Activated CD8-positive, alpha-beta memory T cell treated with anti-CD3 and anti-CD28 coated beads, Interleukin-2, amount 50 U/mL, for 24 hours (primary cell): ENCODE results near the gene NR1D1.

ENCODE experiments used
- DNase-seq: peaks from one replicate; pipeline ENCODE4 v3.0.0-alpha.2; 2020; ENCODE audit errors: extremely low read depth

NR1D1 gene

DNA sequence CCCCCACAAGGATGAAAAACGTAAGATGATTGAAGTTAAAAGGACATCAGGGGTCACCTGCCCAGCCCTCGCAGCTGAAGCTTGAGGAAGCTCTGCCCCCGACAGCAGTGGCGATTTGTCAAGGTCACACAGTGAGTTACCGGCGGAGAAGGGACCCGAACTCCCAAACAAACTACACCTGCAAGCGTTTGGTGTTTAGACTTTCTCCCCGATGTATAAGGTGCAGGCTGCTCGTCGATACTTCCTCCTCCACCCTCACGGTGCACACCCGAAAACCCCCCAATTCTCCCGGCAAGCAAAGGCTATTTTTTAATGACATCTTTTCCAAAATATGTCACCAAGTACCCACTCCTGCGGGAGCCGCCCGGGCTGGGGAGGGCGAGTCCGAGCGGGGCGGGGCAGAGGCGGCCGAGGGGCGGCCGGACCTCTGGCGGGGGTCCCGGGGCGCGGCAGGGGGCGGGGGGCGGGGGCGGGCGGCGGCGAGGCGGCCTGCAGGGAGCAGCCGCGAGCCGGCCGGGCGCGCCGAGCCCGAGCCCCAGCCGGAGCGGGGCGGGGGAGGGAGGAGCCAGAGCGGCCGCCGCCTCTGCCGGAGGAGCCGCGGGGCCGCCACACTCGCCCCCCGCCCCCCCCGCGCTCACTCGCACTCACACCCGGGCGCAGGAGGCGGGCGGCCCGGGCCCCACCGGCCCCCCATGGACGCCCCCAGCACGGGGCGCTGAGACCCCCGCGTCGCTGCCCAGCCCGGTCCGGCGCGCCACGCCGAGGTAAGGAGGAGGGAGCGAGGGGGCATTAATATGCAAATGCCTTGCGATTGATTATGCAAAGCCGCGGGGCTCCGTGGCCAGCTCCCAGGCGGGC is 37.8 kb downstream of the NR1D1 start, which contains the start of gene THRA:
TSS of gene THRA (plus strand) at position 637 of the 858 bp plus-strand sequence. CDS start 11,524 bp downstream, outside the sequence.
- DNase-seq = no peak

DNA sequence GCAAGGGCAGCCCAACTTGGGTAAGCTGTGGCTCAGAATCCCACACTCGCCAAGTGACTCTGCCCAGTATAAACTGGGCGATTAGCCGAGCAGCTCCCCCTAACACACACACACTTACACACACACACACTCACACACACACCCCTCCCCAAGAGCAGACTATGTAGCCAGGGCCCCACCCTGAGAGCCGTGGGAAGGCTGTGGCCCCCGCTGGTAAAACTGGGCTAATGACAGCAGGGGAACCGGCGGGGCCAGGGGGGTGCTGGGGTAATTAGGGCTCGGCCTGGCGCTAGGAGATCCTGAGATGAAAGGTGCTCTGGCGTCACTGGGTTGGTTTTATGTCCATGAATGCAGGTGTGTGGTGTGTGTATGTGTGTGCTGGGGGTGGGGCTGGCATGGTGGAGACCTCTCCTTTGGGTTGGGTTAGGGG is 38.8 kb downstream of the NR1D1 start:
- no peak for DNase-seq

DNA sequence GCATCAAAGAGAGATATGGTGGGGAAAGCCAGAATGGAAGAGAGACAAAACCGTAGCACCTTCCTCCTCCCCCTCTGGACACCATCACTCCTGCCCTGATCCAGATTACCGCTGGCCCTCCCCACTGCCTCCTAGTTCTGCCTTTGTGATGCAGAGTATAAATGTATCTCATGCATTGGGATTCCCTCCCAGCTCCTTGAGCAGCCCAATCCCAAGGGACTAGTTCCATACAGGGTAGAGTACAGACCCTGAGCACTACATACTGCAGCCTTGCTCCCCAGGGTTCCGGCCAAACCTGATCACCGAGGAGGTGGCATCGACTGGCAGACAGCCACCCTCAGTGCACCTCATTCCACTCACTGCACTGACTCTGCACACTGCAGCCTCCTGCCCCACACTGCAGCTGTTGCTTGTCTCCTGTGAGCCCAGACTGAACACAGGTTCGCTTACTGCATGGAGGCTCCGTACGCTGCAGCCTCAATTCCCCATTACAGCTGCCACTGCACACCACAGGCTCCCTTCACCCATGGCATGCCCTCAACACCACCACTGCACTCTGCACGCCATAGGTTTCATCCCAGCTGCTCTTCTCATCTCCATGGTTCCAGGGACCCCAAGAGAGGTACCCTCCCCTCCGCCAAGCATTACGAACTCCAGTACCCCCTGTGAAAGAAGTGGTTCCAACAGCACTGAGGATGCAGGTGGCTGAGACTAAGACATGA is 39.3 kb downstream of the NR1D1 start:
- DNase-seq = no peak

DNA sequence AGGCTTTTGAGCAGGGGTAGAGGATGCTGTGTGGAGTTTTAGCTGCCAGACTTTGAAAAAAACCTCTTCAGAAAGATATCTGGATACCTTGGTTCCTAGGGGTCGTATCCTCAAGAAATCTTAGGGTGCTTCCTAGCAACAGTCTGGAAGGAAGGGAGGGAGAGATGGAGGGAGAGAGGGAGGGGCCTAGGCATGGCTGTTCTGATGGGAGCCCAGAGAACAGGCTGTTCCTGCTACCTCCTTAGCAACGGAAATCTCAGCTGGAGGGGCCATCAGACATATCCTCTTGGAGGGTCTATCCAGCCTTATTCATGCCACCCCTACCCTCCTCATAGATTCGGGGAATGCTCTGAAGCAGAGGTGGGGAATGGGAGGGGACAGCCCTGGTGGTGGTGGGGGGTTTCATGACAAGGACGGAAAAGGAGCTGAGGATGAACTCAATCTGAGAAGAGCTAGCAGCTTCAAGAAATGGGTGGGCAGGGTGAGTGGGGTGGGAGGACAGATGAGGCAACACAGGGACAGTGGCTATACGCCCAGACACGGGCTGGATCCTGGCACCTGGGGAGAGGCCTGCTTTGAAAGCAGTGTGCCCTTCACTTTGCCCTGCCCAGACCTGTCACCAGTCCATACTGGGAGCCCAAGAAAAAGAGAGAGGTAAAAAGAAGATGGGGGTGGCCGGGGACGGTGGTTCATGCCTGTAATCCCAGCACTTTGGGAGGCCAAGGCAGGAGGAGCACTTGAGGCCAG is 40.5 kb downstream of the NR1D1 start:
- no peak for DNase-seq

DNA sequence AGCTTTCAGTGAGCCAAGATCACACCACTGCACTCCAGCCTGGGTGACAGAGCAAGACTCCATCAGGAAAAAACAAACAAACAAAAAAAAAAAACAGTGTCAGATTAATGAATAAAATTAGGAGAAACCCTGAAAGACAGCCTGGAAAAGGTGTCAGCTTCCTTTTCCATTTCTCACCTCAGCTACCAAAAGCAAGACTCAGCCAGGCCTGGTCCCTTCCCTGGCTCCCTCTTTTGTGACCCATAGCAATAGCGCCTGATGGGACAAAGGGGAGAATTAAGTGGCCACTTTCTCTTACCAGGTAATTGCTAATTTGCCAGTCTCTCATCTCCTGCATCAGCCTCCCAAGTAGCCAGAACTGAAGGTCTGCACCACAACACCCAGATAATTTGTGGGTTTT is 41.5 kb downstream of the NR1D1 start:
- DNase-seq = no peak

DNA sequence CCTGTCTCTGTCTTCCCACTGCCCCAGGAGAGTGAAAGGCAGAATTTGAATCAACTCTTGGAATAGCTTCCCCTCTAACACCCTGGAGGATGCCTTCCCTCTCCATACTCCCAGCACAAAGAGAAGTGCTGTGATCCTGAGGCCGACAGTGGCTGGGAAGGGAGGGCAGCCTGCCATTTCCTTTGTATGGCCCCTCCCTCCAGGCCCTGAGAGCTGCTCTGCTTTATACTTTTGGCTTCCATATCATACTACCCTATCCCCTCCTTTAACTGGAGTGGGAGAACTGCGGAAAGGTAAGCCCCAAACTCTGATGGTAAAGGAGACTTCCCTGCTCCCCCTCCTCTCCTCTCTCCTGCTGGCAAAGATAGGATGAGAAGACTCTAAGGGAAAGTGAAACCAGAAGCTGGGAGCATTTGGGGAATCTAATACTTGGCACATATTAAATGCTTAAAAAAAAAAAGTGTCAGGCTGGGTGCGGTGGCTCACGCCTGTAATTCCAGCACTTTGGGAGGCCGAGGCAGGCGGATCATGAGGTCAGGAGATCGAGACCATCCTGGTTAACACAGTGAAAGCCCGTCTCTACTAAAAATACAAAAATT is 42.1 kb downstream of the NR1D1 start:
- DNase-seq = no peak

DNA sequence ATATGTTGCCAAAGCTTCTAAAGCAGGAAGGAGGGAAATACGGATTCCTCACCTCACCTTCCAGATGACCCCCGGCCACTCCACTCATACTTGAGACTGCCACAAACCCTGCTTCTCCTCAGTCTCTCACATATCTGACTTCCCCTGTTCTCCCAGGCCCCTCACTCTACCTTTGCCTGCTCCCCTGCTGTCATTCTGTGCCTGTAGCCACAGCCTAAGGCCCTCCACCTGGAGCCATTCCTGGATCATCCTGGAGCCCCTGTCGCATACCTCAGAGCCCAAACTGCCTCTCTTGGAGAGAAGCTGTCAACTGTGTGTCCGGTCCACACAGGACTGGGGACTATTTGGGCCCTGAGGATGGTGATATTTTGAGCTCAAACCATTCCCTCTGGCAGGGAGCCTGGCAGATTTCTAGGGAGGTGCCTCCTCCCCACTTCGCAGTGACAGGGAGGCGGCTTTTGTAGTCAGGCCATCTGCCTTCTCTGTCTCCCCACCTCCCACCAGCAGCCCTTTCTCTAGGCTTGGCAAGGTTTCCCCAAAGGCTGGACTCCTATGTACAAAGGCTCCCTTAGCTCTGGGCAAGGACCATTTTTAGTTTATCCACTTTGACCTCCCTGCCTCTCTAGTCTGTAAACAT is 43.9 kb downstream of the NR1D1 start:
- no peak for DNase-seq
